Measurements from ENCODE around the gene IL11RA.

DNA sequence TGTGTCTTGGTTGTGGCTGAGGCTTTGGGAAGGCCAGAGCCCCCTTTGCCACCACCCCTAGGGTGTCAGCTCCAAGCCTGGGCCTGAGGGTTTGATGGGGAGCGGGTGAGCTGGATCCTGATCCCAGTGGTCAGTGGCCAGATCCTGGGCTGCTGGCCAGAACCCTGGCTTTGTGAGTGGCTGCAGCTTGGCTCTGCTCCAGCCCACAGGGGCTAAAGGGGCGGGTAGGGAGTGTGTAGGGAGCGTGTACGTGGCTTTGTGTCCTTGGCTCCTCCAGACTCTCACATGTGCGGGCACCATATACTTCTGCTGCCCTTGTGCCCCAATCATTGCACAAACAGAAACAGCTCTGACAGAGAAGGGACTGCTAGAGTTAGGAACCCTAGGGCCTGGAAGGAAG is 1.2 kb upstream of the IL11RA start:
- TF ChIP-seq, protein P1, sequence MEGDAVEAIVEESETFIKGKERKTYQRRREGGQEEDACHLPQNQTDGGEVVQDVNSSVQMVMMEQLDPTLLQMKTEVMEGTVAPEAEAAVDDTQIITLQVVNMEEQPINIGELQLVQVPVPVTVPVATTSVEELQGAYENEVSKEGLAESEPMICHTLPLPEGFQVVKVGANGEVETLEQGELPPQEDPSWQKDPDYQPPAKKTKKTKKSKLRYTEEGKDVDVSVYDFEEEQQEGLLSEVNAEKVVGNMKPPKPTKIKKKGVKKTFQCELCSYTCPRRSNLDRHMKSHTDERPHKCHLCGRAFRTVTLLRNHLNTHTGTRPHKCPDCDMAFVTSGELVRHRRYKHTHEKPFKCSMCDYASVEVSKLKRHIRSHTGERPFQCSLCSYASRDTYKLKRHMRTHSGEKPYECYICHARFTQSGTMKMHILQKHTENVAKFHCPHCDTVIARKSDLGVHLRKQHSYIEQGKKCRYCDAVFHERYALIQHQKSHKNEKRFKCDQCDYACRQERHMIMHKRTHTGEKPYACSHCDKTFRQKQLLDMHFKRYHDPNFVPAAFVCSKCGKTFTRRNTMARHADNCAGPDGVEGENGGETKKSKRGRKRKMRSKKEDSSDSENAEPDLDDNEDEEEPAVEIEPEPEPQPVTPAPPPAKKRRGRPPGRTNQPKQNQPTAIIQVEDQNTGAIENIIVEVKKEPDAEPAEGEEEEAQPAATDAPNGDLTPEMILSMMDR (IDR thresholded peaks at IDR 0.05; ENCODE audit: low read length): no peak
- no peak for TF ChIP-seq EZH2 (IDR thresholded peaks at IDR 0.05; ENCODE audit: borderline replicate concordance, low read length)

Data from OCI-LY1 (cell line).